Neural cell (in vitro differentiated cells): Measurements from ENCODE around the gene RMRP. TPM values are rescaled to one million over a fixed set of nuclear protein-coding genes. Genes with fewer than 3 reads are reported as not detected.

Experiments used
- H2AFZ ChIP-seq: fragments of 200-600, 300-800 bp; sonication (generic), shearing (Covaris generic); 2 replicates; pipeline ENCODE4 v1.6.0; 2014; ENCODE audit warnings: low read depth, mild to moderate bottlenecking, antibody characterized with exemption, low read length, moderate library complexity
- H3F3A ChIP-seq: fragments of 200-600 bp; shearing (Covaris generic); 2 replicates; pipeline ENCODE4 v1.6.1; 2016; ENCODE audit warnings: mild to moderate bottlenecking, moderate library complexity, mixed read lengths, antibody characterized with exemption, low read length; ENCODE audit not compliant: insufficient read depth, poor library complexity, severe bottlenecking
- H3K27ac ChIP-seq: fragments of 200-600, 300-800 bp; sonication (generic), shearing (Covaris generic); 2 replicates; pipeline ENCODE4 v1.5.1; 2014; ENCODE audit warnings: mild to moderate bottlenecking, low read length, moderate library complexity
- H3K27me3 ChIP-seq: fragments of 300-800, 200-600 bp; sonication (generic), shearing (Covaris generic); 2 replicates; pipeline ENCODE4 v1.6.0; 2014; ENCODE audit warnings: mild to moderate bottlenecking, low read depth, low read length, moderate library complexity; ENCODE audit not compliant: insufficient read depth
- H3K36me3 ChIP-seq: fragments of 300-800, 200-600 bp; sonication (generic), shearing (Covaris generic); 2 replicates; pipeline ENCODE4 v1.5.1; 2014; ENCODE audit warnings: mild to moderate bottlenecking, antibody characterized with exemption, low read length, moderate library complexity; ENCODE audit not compliant: insufficient read depth
- H3K4me2 ChIP-seq: fragments of 300-800, 200-600 bp; sonication (generic), shearing (Covaris generic); 2 replicates; pipeline ENCODE4 v1.6.0; 2014; ENCODE audit warnings: mild to moderate bottlenecking, low read length
- H3K4me3 ChIP-seq: fragments of 300-800, 200-600 bp; sonication (generic), shearing (Covaris generic); 2 replicates; pipeline ENCODE4 v1.5.1; 2014; ENCODE audit warnings: mild to moderate bottlenecking, low read length, moderate library complexity
- H3K79me2 ChIP-seq: fragments of 200-600 bp; shearing (Covaris generic); replicated peaks from 2 replicates; pipeline ENCODE4 v1.6.0; 2014; ENCODE audit warnings: mild to moderate bottlenecking, low read length, moderate library complexity; ENCODE audit not compliant: insufficient read depth
- H3K9ac ChIP-seq: fragments of 300-800, 200-600 bp; sonication (generic), shearing (Covaris generic); 2 replicates; pipeline ENCODE4 v1.6.1; 2016; ENCODE audit warnings: mild to moderate bottlenecking, low read length, mixed read lengths
- H3K9me2 ChIP-seq: fragments of 200-600 bp; shearing (Covaris generic); 2 replicates; pipeline ENCODE4 v1.6.1; 2016; ENCODE audit warnings: mild to moderate bottlenecking, low read length, mixed read lengths; ENCODE audit not compliant: insufficient read depth
- H3K9me3 ChIP-seq: fragments of 200-600, 300-800 bp; sonication (generic), shearing (Covaris generic); 2 replicates; pipeline ENCODE4 v1.6.1; 2016; ENCODE audit warnings: mild to moderate bottlenecking, mixed run types, low read length, moderate library complexity, mixed read lengths
- H4K20me1 ChIP-seq: fragments of 200-600 bp; shearing (Covaris generic); 2 replicates; pipeline ENCODE4 v1.6.1; 2016; ENCODE audit warnings: mild to moderate bottlenecking, mixed run types; ENCODE audit not compliant: insufficient read depth
- EP300 ChIP-seq: fragments of 450-650 bp; conservative IDR thresholded peaks from 2 replicates; pipeline ENCODE4 v1.6.1; 2014; ENCODE audit warnings: antibody characterized with exemption, mild to moderate bottlenecking, moderate library complexity; ENCODE audit not compliant: poor library complexity, severe bottlenecking
- EZH2 ChIP-seq: fragments of 200-600, 300-800 bp; shearing (Covaris generic), sonication (generic); IDR thresholded peaks from 2 replicates; pipeline ENCODE4 v1.6.1; 2014; ENCODE audit warnings: antibody characterized with exemption, low read length, borderline replicate concordance, mild to moderate bottlenecking; ENCODE audit not compliant: insufficient read depth, poor library complexity, severe bottlenecking
- POLR2AphosphoS5 ChIP-seq: IDR thresholded peaks from 2 replicates; pipeline ENCODE4 v1.6.1; 2012
- RAD21 ChIP-seq: fragments of 450-650 bp; conservative IDR thresholded peaks from 2 replicates; pipeline ENCODE4 v1.6.1; 2014; ENCODE audit warnings: antibody characterized with exemption, mild to moderate bottlenecking, moderate library complexity
- TAF1 ChIP-seq: IDR thresholded peaks from 2 replicates; pipeline ENCODE4 v1.6.1; 2012; ENCODE audit warnings: low read depth
- polyA plus RNA-seq: library from polyadenylated mRNA; depleted of rRNA; stranded (reverse); fragments of >200 nt; gene quantifications from 2 replicates; pipeline ENCODE4 v1.2.3, GENCODE V29; 2014
- TF ChIP-seq, protein P1 (sequence below): IDR thresholded peaks from 2 replicates; pipeline ENCODE4 v1.6.1; 2012; ENCODE audit warnings: borderline replicate concordance

RMRP gene
- polyA plus RNA-seq, 1 donor from 2014 or later: not detected

DNA sequence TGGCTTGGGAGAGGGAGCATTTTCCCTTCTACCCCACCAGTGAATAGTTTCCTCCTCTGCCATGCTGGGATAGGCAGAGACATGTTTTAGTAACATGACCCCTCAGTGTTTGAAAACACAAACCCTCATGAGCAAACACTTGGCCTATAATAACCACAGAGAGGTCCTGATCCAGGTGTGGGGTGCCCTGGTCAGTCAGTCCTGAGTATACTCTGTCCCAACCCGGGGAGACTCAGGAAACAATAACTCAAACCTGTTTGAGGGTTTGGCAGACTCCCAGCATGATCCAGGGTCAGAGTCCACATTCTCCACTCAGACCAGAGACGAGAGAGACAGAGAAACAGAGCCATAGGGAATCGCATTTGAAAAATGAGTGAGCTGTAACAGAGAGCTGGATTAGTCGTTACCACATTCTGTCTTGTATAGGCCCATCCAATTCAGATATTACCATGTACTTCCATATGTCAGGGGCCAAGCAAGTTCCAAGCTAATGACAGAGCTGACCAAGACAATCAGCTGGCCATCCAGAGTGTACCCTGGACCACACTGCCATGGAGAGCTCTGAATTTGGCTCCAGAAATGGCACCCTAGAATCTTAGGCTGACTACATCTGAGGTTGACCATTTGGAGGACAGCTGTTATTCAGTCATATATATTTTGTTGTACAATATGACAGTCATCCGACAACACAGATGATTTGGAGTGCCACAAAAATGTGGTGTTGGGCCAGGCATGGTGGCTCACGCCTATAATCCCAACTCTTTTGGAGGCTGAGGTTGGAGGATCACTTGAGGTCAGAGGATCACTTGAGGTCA is 11.7 kb upstream of the RMRP start:
- Histone ChIP-seq H3K9me3 (no peaks in the 10 kb centered on the region), H3K79me2 (no peaks in the 10 kb centered on the region), H3K4me3 (no peak overlapping the region), H3K27me3 (no peaks in the 10 kb centered on the region), H3K9me2 (no peaks in the 10 kb centered on the region), H3K27ac (no peak overlapping the region), H4K20me1 (no peaks in the 10 kb centered on the region), H3F3A (no peaks in the 10 kb centered on the region), H2AFZ (no peak overlapping the region), H3K36me3 (no peaks in the 10 kb centered on the region), H3K4me2 (no peak overlapping the region), H3K9ac (no peak overlapping the region)
- no peak for TF ChIP-seq POLR2AphosphoS5
- no peak for TF ChIP-seq EZH2
- TF ChIP-seq EP300: no peak
- TF ChIP-seq, protein P1, sequence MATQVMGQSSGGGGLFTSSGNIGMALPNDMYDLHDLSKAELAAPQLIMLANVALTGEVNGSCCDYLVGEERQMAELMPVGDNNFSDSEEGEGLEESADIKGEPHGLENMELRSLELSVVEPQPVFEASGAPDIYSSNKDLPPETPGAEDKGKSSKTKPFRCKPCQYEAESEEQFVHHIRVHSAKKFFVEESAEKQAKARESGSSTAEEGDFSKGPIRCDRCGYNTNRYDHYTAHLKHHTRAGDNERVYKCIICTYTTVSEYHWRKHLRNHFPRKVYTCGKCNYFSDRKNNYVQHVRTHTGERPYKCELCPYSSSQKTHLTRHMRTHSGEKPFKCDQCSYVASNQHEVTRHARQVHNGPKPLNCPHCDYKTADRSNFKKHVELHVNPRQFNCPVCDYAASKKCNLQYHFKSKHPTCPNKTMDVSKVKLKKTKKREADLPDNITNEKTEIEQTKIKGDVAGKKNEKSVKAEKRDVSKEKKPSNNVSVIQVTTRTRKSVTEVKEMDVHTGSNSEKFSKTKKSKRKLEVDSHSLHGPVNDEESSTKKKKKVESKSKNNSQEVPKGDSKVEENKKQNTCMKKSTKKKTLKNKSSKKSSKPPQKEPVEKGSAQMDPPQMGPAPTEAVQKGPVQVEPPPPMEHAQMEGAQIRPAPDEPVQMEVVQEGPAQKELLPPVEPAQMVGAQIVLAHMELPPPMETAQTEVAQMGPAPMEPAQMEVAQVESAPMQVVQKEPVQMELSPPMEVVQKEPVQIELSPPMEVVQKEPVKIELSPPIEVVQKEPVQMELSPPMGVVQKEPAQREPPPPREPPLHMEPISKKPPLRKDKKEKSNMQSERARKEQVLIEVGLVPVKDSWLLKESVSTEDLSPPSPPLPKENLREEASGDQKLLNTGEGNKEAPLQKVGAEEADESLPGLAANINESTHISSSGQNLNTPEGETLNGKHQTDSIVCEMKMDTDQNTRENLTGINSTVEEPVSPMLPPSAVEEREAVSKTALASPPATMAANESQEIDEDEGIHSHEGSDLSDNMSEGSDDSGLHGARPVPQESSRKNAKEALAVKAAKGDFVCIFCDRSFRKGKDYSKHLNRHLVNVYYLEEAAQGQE: no peak

DNA sequence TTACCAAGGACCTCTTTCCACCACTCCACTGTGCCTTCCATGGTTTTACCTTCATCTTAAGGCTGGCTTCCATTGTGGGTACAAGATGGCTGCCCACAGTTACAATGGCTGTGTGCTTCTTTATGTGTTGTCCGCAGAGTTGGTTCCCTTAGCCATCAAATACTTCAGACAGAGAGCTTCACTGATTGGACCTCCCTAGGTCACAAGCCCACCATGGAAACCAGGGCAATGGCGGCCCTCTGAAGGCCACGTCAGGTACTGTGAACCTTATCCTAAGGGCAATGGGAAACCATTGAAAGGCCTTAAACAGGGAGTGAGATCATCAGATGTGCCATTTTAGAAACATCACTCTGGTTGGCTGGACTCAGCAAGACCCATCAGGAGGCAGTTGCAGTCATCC is 10.1 kb upstream of the RMRP start:
- TF ChIP-seq, protein P1: no peak
- TF ChIP-seq EZH2: no peak
- Histone ChIP-seq H3K4me3 (no peak overlapping the region), H3K9me3 (no peaks in the 10 kb centered on the region), H3K4me2 (no peak overlapping the region), H3K9ac (no peak overlapping the region), H3K9me2 (no peaks in the 10 kb centered on the region), H3K27ac (no peak overlapping the region), H4K20me1 (no peaks in the 10 kb centered on the region), H3F3A (no peaks in the 10 kb centered on the region), H3K36me3 (no peaks in the 10 kb centered on the region), H3K79me2 (no peaks in the 10 kb centered on the region), H2AFZ (no peak overlapping the region), H3K27me3 (no peaks in the 10 kb centered on the region)

DNA sequence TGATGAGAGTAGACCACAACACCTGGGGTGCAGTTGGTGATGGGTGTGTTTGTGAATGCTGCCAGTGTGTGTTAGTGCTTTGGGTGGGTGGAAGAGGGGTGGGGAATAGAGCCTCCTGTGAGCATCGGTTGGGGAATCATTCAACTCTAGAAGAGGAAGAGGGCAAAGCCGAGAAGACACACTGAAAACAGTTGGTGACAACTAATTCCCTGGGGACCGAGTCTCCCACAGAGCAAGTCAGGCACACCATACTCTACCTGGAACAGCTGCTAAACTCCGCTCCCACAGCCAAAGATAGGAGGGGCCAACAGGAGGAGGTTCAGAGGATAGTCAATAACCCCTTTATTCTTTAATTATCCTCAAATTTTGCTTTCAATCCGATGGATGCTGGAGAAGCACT is 8.7 kb upstream of the RMRP start:
- Histone ChIP-seq H3K27me3 (no peaks in the 10 kb centered on the region), H3K9me2 (no peaks in the 10 kb centered on the region), H3K79me2 (no peaks in the 10 kb centered on the region), H2AFZ (no peak overlapping the region), H3K27ac (no peak overlapping the region), H3K4me3 (no peak overlapping the region), H3K9ac (no peak overlapping the region), H3K4me2 (no peak overlapping the region), H3F3A (no peaks in the 10 kb centered on the region), H4K20me1 (no peaks in the 10 kb centered on the region), H3K9me3 (no peaks in the 10 kb centered on the region), H3K36me3 (no peaks in the 10 kb centered on the region)
- TF ChIP-seq TAF1: no peak
- no peak for TF ChIP-seq RAD21
